GOT3 (cell line): ENCODE results near the gene TRIM49B.
"Not testable (repeated sequence)": the region's sequence is repeated elsewhere in the genome, so short reads cannot be mapped to it uniquely, and the experiment has no call there.

Experiments
- DNase-seq: peaks from one replicate; lab custom pipeline; 2025; ENCODE audit warnings: mixed read lengths; lab: John Stamatoyannopoulos, UW

The TRIM49B gene

GRCh38 chr11:49028523-49028922, at the start of gene TRIM49B:
Gene TRIM49B, plus strand, starts transcription at chr11:49028823. Its CDS starts 2,777 bp downstream, at chr11:49031600.
- DNase-seq: not testable (repeated sequence)

GRCh38 chr11:48983785-48984184, 44.8 kb upstream of the TRIM49B start, which contains the start of gene TRIM51G:
Gene TRIM51G, minus strand, starts transcription at chr11:48983885. Its CDS starts 2,190 bp downstream, at chr11:48981695.
- not testable (repeated sequence) for DNase-seq

- not testable (repeated sequence) for DNase-seq
Observed at GRCh38 chr11:49048229-49048628, 19.6 kb downstream of the TRIM49B start.

- DNase-seq: not testable (repeated sequence)
Observed at GRCh38 chr11:49049821-49050220, 21.2 kb downstream of the TRIM49B start.

GRCh38 chr11:49059012-49059411, 30.4 kb downstream of the TRIM49B start, which contains the start of gene TRIM64C:
Gene TRIM64C, minus strand, starts transcription at chr11:49059112. Its CDS starts 0 bp downstream, at chr11:49059112.
- DNase-seq: not testable (repeated sequence)

- not testable (repeated sequence) for DNase-seq
Observed at GRCh38 chr11:49069897-49070296, 41.3 kb downstream of the TRIM49B start.
